Fibroblast of lung (primary cell): ENCODE data around the gene GSK3A. TPM values are rescaled to one million over a fixed set of nuclear protein-coding genes. Genes with fewer than 3 reads are reported as not detected.

Source experiments
- DNase-seq, 2 donors: peaks; one replicate each; pipeline versions ENCODE4 v3.0.0 to v3.0.0-alpha.2; 2010; ENCODE audit warnings: low read depth in 2 of 2
- H2AFZ ChIP-seq: 2 replicates; pipeline ENCODE4 v1.5.1; 2012; ENCODE audit warnings: low read length, control low read depth, inconsistent platforms
- H3K27ac ChIP-seq: 2 replicates; pipeline ENCODE4 v1.5.1; 2011; ENCODE audit warnings: low read length, control low read depth; ENCODE audit not compliant: insufficient read depth
- H3K27me3 ChIP-seq: 2 replicates; pipeline ENCODE4 v1.5.1; 2011; ENCODE audit warnings: mild to moderate bottlenecking, low read length; ENCODE audit not compliant: control insufficient read depth, insufficient read depth
- H3K36me3 ChIP-seq: 2 replicates; pipeline ENCODE4 v1.5.1; 2011; ENCODE audit warnings: low read length; ENCODE audit not compliant: control insufficient read depth, insufficient read depth
- H3K4me1 ChIP-seq: 2 replicates; pipeline ENCODE4 v1.5.1; 2011; ENCODE audit warnings: low read length; ENCODE audit not compliant: control insufficient read depth, insufficient read depth; ENCODE audit errors: extremely low read depth
- H3K4me2 ChIP-seq: 2 replicates; pipeline ENCODE4 v1.5.1; 2011; ENCODE audit warnings: low read length, control low read depth; ENCODE audit not compliant: insufficient read depth; ENCODE audit errors: extremely low read depth
- H3K4me3 ChIP-seq, 4 experiments: fragments of 200-600 bp in 1 of 4; sonication (generic) in 1 of 4; replicated peaks in 1 of 4; 2 replicates each; pipeline ENCODE4 v1.5.1; 2011 to 2016; ENCODE audit warnings: low read length in 4 of 4, low read depth in 3 of 4, mild to moderate bottlenecking in 3 of 4, control low read depth in 2 of 4, inconsistent platforms in 1 of 4, mixed read lengths in 1 of 4; ENCODE audit not compliant: insufficient read depth in 1 of 4; ENCODE audit errors: control extremely low read depth in 1 of 4
- H3K79me2 ChIP-seq: 2 replicates; pipeline ENCODE4 v1.5.1; 2012; ENCODE audit warnings: mild to moderate bottlenecking, low read length, inconsistent platforms; ENCODE audit not compliant: control insufficient read depth, insufficient read depth
- H3K9ac ChIP-seq: 2 replicates; pipeline ENCODE4 v1.5.1; 2011; ENCODE audit warnings: mild to moderate bottlenecking, low read length, control low read depth; ENCODE audit not compliant: insufficient read depth
- H3K9me3 ChIP-seq: 2 replicates; pipeline ENCODE4 v1.5.1; 2012; ENCODE audit warnings: low read depth, low read length; ENCODE audit not compliant: control insufficient read depth, insufficient read depth
- H4K20me1 ChIP-seq: 2 replicates; pipeline ENCODE4 v1.5.1; 2011; ENCODE audit warnings: low read length; ENCODE audit not compliant: control insufficient read depth, insufficient read depth; ENCODE audit errors: extremely low read depth
- CTCF ChIP-seq, 2 donors: IDR thresholded peaks in 1 of 2; conservative IDR thresholded peaks in 1 of 2; 1 replicate in 1 of 2; 2 replicates in 1 of 2; pipeline ENCODE4 v1.5.1; 2011 to 2012; ENCODE audit warnings: low read length in 2 of 2, control low read depth in 1 of 2, inconsistent platforms in 1 of 2, low read depth in 1 of 2, mild to moderate bottlenecking in 1 of 2
- EZH2 ChIP-seq: IDR thresholded peaks from 2 replicates; pipeline ENCODE4 v1.5.1; 2012; ENCODE audit warnings: low read length, control low read depth, mild to moderate bottlenecking; ENCODE audit errors: missing control alignments
- polyA plus RNA-seq, 2 donors: library from polyadenylated mRNA; depleted of rRNA in 1 of 2; stranded (reverse) in 1 of 2; unstranded in 1 of 2; fragments of >200 nt; gene quantifications; 2 replicates each; pipeline ENCODE4 v1.2.1, GENCODE V29; 2011 to 2012; ENCODE audit warnings: missing spikeins in 1 of 2
- total RNA-seq: library from RNA; depleted of rRNA; stranded (reverse); fragments of >200 nt; gene quantifications from 2 replicates; pipeline ENCODE4 v1.2.1, GENCODE V29; 2014

GSK3A gene
- total and polyA plus RNA-seq, 2 donors (not counting 1 experiment from before 2014, with no cell fraction given) = 11.6 to 21.7 TPM

GRCh38 chr19:42275103-42275502 lies 32.7 kb upstream of the GSK3A start:
- H4K20me1 ChIP-seq = no peaks in the 10 kb centered on the region
- no peak for TF ChIP-seq EZH2
- no peak for TF ChIP-seq CTCF (conservative IDR thresholded peaks at IDR 0.05 in 1 of 2, IDR thresholded peaks at IDR 0.05 in 1 of 2; ENCODE audit: low read depth in 1 of 2, low read length in 2 of 2)
- peaks cover 55% of the 10 kb centered on the region for H3K79me2 ChIP-seq
- no peak overlapping the region for H3K4me3 ChIP-seq
- H3K4me1 ChIP-seq = peaks cover 19% of the 10 kb centered on the region
- no peaks in the 10 kb centered on the region for H3K27me3 ChIP-seq
- H3K9ac ChIP-seq = no peak overlapping the region
- no peak overlapping the region for H2AFZ ChIP-seq
- no peak overlapping the region for H3K27ac ChIP-seq
- no peak overlapping the region for H3K4me2 ChIP-seq
- DNase-seq = no peak
- H3K9me3 ChIP-seq = no peaks in the 10 kb centered on the region
- H3K36me3 ChIP-seq = peaks cover 26% of the 10 kb centered on the region

GRCh38 chr19:42274065-42274682 lies 31.8 kb upstream of the GSK3A start:
- Histone ChIP-seq H3K36me3 (peaks cover 26% of the 10 kb centered on the region), H3K27ac (no peak overlapping the region), H3K4me3 (no peak overlapping the region), H3K79me2 (peaks cover 61% of the 10 kb centered on the region), H3K27me3 (no peaks in the 10 kb centered on the region), H2AFZ (no peak overlapping the region), H3K4me2 (no peak overlapping the region), H3K9ac (no peak overlapping the region), H3K4me1 (peaks cover 16% of the 10 kb centered on the region), H4K20me1 (no peaks in the 10 kb centered on the region), H3K9me3 (no peaks in the 10 kb centered on the region)
- DNase-seq = no peak
- TF ChIP-seq CTCF (conservative IDR thresholded peaks at IDR 0.05 in 1 of 2, IDR thresholded peaks at IDR 0.05 in 1 of 2; ENCODE audit: low read depth in 1 of 2, low read length in 2 of 2) (no peak), EZH2 (no peak)

GRCh38 chr19:42273407-42274064 lies 31.1 kb upstream of the GSK3A start:
- peaks cover 26% of the 10 kb centered on the region for H3K36me3 ChIP-seq

More at GRCh38 chr19:42273407-42274064, 31.1 kb upstream of the GSK3A start:
- Histone ChIP-seq H3K9me3 (no peaks in the 10 kb centered on the region), H3K27ac (no peak overlapping the region), H3K4me3 (no peak overlapping the region), H3K27me3 (no peaks in the 10 kb centered on the region), H3K4me1 (peaks cover 12% of the 10 kb centered on the region), H4K20me1 (no peaks in the 10 kb centered on the region), H3K4me2 (no peak overlapping the region), H3K79me2 (peaks cover 56% of the 10 kb centered on the region), H3K9ac (no peak overlapping the region), H2AFZ (no peak overlapping the region)
- TF ChIP-seq EZH2 (no peak), CTCF (conservative IDR thresholded peaks at IDR 0.05 in 1 of 2, IDR thresholded peaks at IDR 0.05 in 1 of 2; ENCODE audit: low read depth in 1 of 2, low read length in 2 of 2) (no peak)
- no peak for DNase-seq
